Measurements from ENCODE around the gene RNF166.

RNF166 gene

DNA sequence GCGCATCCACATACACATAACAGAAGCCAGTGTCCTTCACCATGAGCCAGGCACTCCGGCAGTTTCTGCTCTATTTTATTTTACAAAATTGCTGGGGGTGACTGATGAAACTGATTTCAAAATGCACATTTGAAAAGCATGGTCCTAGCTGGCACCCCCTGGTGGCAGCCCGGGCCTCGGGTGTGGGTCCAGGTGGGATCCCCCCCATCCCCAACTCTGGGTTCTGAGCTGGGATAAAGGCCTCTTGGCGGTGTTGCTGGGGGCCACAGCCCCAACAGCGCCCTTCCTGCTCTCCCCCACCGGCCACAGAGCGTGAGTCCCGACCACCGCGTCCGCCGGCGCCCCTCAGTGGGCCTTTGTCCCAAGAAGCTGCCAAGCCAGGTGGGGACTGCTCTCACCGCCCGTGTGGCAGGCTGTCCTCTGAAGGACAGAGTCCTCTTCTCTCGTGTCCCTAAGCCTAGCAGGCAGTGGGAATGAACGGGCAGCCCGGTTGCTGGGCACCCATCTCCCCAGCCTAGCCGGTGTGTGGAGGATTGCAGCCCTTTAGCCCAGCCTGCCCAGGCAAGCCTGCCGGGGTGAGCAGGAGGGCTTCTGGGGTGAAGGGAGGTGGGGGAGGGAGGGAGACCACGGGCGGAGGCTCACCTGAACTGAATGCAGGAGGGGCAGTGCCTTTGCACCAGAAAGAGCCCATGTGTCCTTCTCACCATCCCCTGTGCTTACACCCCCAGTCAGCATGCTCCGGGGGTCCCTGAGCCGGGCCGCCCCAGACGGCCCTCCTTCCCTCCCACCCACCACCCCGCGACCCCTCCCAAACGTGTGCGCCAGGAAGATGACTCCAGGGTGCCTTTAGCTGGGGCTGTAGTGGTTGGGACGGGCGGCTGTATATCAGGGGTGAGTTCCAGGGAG, 20.8 kb downstream of the RNF166 start:
- TF ChIP-seq, protein P1, sequence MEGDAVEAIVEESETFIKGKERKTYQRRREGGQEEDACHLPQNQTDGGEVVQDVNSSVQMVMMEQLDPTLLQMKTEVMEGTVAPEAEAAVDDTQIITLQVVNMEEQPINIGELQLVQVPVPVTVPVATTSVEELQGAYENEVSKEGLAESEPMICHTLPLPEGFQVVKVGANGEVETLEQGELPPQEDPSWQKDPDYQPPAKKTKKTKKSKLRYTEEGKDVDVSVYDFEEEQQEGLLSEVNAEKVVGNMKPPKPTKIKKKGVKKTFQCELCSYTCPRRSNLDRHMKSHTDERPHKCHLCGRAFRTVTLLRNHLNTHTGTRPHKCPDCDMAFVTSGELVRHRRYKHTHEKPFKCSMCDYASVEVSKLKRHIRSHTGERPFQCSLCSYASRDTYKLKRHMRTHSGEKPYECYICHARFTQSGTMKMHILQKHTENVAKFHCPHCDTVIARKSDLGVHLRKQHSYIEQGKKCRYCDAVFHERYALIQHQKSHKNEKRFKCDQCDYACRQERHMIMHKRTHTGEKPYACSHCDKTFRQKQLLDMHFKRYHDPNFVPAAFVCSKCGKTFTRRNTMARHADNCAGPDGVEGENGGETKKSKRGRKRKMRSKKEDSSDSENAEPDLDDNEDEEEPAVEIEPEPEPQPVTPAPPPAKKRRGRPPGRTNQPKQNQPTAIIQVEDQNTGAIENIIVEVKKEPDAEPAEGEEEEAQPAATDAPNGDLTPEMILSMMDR (IDR thresholded peaks at IDR 0.05), result peak; percentile 71

DNA sequence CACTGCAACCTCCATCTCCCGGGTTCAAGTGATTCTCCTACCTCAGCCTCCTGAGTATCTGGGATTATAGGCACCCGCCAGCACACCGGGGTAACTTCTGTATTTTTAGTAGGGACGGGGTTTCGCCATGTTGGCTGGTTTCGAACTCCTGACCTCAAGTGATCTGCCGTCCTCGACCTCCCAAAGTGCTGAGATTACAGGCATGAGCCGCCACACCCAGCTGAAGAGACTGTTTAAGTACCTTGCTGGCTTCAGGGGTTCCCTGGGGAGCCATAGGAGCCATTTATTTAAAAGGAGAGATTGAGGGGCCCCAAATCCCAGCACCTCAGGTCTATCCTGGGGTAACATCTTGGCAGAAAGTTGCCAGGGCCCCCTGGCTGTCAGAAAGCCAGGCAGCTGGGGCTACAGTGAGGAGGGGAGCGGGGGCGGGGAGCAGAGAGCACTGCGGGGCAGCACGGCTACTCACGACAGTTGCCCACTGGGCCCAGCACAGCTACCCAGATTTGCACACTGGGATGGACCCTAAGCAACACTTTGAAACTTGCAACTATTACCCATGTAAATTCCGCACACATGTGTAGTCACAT, 21.5 kb downstream of the RNF166 start:
- TF ChIP-seq, protein P1 (IDR thresholded peaks at IDR 0.05), result no peak

DNA sequence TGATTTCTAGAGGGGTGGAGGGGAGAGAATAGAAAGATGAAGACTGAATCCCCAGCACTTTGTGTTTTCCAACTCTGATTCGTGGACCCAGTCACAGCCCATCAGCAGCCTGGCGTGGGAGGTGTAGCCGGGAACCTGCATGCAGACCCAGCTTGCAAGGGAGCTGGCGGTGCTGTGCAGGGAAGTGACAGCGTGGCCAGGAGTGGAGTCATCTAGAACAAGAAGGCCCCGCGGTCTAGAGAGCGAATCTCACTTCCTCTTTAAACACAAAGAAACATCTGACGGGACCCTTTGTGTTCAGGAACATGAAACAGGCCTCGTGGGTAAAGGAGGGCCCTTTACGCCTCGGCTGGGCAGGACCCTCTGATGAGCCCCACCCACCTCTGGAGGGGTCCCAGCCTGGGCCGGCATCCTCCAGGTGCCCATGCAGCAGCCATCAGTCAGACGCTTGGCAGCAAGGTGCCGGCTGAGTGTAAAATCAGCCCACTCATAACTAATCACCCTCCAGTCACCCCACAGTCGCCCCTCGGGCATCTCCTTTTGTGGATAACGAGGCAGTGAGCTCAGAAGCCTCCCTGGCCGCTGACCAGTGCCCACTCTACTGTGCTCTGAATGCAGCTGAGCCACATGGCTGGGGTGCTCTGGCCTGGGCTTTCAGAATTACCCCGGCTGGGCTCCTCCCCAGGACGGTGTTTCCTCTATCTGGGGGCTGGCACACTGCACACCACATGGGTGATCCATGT, 24.3 kb downstream of the RNF166 start:
- TF ChIP-seq, protein P1 (IDR thresholded peaks at IDR 0.05), result no peak

DNA sequence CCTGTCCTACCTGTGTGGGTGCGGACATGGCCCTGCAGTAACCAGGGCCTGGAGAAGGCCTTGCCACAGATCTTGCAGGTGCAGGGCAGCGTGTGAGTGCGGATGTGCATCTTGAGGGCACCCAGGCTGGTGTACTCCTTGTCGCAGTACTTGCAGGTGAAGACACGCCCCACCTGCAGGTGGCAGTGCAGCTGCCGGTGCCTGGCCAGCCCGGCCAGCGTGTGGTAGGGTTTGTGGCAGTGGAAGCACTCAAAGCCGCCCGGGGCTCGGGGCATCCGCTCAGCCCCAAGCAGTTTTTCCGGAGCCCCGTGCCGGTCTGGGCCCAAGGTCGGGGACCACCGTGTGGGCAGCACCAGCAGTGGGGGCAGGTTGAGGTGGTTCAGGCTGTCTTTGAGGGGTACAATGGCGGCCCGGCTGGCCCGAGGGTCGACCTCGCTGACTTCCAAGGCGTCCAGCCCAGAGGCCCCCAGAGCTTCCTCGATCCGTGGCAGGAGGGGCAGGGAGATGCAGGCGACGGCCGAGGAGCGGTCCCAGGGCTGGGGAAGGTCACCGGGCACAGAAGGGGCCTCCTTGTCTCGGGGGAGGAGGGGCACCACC, 25.0 kb downstream of the RNF166 start:
- TF ChIP-seq, protein P1 (IDR thresholded peaks at IDR 0.05), result peak; percentile 55

DNA sequence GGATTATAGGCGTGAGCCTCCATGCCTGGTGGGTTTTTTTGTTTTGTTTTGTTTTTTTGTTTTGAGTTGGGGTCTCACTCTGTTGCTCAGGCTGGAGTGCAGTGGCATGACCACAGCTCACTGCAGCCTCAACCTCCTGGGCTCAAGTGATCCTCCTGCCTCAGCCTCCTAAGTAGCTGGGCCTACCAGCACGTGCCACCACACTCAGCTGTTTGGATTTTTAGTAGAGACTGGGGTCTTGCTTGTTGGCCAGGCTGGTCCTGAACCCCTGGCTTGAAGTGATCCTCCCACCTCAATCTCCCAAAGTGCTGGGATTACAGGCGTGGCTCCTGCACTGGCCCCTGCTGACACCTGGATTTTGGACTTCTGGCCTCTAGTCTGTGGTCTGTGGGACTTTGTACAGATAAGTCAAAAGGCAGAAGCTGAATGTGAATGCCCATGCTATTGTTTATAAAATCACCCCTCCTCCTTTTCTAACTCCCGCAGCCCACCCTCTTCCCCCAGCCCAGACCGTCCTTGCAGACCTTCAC, 25.6 kb downstream of the RNF166 start:
- TF ChIP-seq, protein P1 (IDR thresholded peaks at IDR 0.05), result no peak

DNA sequence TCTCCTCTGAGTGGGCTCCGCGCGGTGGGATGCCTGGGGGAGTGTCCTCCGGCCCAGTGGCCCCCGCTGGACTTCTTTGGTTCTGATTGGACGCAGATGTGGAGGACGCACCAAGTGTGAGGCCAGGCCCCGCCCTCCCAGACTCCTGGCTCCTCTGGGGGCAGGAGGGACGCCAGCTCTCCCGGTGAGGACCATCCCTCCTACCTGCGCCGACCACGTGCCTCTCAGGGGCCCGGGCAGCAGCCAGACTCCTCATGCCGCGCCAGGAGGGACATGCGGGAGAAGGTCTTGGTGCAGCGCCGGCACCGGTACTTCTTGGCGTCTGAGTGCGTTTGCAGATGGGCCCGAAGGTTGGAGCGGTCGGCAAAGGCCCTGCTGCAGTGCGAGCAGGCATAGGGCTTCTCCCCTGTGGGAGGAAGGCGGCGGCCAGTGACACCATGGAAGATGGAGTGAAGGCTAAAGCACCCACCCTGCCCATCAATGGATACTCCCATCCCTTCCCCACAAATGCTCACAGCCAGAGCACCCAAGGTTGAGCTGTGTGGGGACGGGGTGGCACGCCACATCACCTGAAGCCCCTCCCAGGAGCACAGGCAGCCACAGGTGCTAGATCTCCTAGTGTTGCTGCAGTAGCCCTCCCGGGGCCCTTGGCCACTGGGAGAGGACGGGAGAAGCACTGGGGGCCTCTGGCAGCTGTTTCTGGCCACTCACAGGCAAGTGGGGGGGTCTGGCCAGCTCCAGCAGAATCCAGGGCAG, 27.8 kb downstream of the RNF166 start:
- TF ChIP-seq, protein P1 (IDR thresholded peaks at IDR 0.05), result no peak
